Endodermal cell (in vitro differentiated cells): ENCODE data around the gene DGLUCY. TPM values are rescaled to one million over a fixed set of nuclear protein-coding genes. Genes with fewer than 3 reads are reported as not detected.

Experiments used
- DNase-seq: peaks from one replicate; pipeline ENCODE4 v3.0.0-alpha.2; 2017
- H3K27ac ChIP-seq: 2 replicates; pipeline ENCODE4 v1.5.1; 2013; ENCODE audit warnings: mild to moderate bottlenecking, low read depth, low read length, moderate library complexity
- H3K27me3 ChIP-seq: 2 replicates; pipeline ENCODE4 v1.6.1; 2013; ENCODE audit warnings: mild to moderate bottlenecking, low read length, moderate library complexity; ENCODE audit not compliant: insufficient read depth, control insufficient read depth, poor library complexity, severe bottlenecking
- H3K36me3 ChIP-seq: 2 replicates; pipeline ENCODE4 v1.7.0; 2013; ENCODE audit warnings: mild to moderate bottlenecking, low read length, moderate library complexity; ENCODE audit not compliant: control insufficient read depth, insufficient read depth
- H3K4me1 ChIP-seq: one replicate; pipeline ENCODE4 v1.7.0; 2013; ENCODE audit warnings: low read length; ENCODE audit not compliant: control insufficient read depth, insufficient read depth
- H3K4me3 ChIP-seq: 2 replicates; pipeline ENCODE4 v1.5.1; 2013; ENCODE audit warnings: mild to moderate bottlenecking, low read length, moderate library complexity
- H3K9ac ChIP-seq: 2 replicates; pipeline ENCODE4 v1.6.1; 2013; ENCODE audit warnings: mild to moderate bottlenecking, low read length, moderate library complexity; ENCODE audit not compliant: poor library complexity, severe bottlenecking; ENCODE audit errors: extremely low read depth
- H3K9me3 ChIP-seq: 2 replicates; pipeline ENCODE4 v1.6.1; 2013; ENCODE audit warnings: mild to moderate bottlenecking, low read length, moderate library complexity; ENCODE audit not compliant: control insufficient read depth
- H3K27ac Mint-ChIP-seq: 2 replicates; pipeline ENCODE4 v1.8.0; 2020; ENCODE audit warnings: mixed read lengths
- H3K27me3 Mint-ChIP-seq: 2 replicates; pipeline ENCODE4 v1.8.0; 2021; ENCODE audit warnings: mild to moderate bottlenecking, mixed read lengths; ENCODE audit not compliant: insufficient read depth
- H3K36me3 Mint-ChIP-seq: 2 replicates; pipeline ENCODE4 v1.8.0; 2020; ENCODE audit warnings: low read depth, mixed read lengths
- H3K4me1 Mint-ChIP-seq: 2 replicates; pipeline ENCODE4 v1.8.0; 2020; ENCODE audit warnings: mixed read lengths
- H3K4me3 Mint-ChIP-seq: 2 replicates; pipeline ENCODE4 v1.8.0; 2020; ENCODE audit warnings: mild to moderate bottlenecking, moderate library complexity, mixed read lengths
- H3K9me3 Mint-ChIP-seq: 2 replicates; pipeline ENCODE4 v1.8.0; 2020; ENCODE audit warnings: mild to moderate bottlenecking, mixed read lengths
- whole genome bisulfite sequencing, 2 experiments: methylation state at CpG; one replicate each; pipeline versions ENCODE4 v1.1.5 to v1.1.7; 2013; ENCODE audit warnings: missing lambda C conversion rate in 2 of 2, mixed read lengths in 1 of 2; ENCODE audit not compliant: insufficient coverage in 1 of 2, insufficient read length in 1 of 2; 5-methylcytosine and 5-hydroxymethylcytosine counted together
- total RNA-seq, 2 donors: library from RNA; stranded (reverse); fragmentation: NEBNext Ultra II Directional in 1 of 2; extraction: Animal tissue kit (Norgen Biotek cat#: 25700) in 1 of 2; gene quantifications; 2 replicates in 1 of 2; 3 replicates in 1 of 2; pipeline ENCODE4 v1.2.1, GENCODE V29; 2021
- TF ChIP-seq, protein P1 (sequence below): fragments of 200-600 bp; sonication (generic); conservative IDR thresholded peaks from 2 replicates; pipeline ENCODE4 v1.5.0; 2021; ENCODE audit warnings: antibody characterized with exemption, mild to moderate bottlenecking

Gene DGLUCY
- total RNA-seq, 2 donors from 2014 or later = 26.7 to 33.9 TPM

DNA sequence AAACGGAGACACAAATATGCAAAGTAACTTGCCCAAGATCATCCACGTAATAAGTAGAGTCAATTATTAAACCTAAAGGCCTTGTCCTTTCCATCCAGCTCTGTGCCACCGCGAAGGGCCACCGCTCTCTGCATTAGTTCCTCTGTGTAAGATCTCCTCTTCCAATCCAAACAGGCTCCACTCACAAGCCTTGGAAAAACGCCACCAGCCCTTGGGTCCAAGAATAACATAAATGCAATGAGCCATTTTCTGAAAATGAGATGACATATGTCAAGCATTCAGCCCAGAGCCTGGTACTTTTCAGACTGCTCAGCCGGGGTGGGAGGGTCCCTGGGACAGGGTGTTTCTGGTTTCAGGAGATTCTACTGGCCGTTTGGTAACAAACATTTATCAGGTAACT, 30.0 kb downstream of the DGLUCY start:
- Mint-ChIP-seq H3K4me1 (peaks cover 18% of the 10 kb centered on the region), H3K36me3 (peaks cover 9% of the 10 kb centered on the region), H3K4me3 (no peak overlapping the region), H3K27ac (no peak overlapping the region), H3K9me3 (no peaks in the 10 kb centered on the region), H3K27me3 (no peaks in the 10 kb centered on the region)
- H3K27me3 ChIP-seq = no peaks in the 10 kb centered on the region
- H3K4me1 ChIP-seq = no peaks in the 10 kb centered on the region
- H3K9ac ChIP-seq = no peak overlapping the region
- TF ChIP-seq, protein P1, sequence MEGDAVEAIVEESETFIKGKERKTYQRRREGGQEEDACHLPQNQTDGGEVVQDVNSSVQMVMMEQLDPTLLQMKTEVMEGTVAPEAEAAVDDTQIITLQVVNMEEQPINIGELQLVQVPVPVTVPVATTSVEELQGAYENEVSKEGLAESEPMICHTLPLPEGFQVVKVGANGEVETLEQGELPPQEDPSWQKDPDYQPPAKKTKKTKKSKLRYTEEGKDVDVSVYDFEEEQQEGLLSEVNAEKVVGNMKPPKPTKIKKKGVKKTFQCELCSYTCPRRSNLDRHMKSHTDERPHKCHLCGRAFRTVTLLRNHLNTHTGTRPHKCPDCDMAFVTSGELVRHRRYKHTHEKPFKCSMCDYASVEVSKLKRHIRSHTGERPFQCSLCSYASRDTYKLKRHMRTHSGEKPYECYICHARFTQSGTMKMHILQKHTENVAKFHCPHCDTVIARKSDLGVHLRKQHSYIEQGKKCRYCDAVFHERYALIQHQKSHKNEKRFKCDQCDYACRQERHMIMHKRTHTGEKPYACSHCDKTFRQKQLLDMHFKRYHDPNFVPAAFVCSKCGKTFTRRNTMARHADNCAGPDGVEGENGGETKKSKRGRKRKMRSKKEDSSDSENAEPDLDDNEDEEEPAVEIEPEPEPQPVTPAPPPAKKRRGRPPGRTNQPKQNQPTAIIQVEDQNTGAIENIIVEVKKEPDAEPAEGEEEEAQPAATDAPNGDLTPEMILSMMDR = no peak
- no peak overlapping the region for H3K4me3 ChIP-seq
- H3K36me3 ChIP-seq = no peaks in the 10 kb centered on the region
- H3K9me3 ChIP-seq = no peaks in the 10 kb centered on the region
- no peak overlapping the region for H3K27ac ChIP-seq
- DNase-seq = no peak
- 93 to 100% methylated on average over 6 to 8 of the region's 8 CpGs for WGBS, 2 experiments

DNA sequence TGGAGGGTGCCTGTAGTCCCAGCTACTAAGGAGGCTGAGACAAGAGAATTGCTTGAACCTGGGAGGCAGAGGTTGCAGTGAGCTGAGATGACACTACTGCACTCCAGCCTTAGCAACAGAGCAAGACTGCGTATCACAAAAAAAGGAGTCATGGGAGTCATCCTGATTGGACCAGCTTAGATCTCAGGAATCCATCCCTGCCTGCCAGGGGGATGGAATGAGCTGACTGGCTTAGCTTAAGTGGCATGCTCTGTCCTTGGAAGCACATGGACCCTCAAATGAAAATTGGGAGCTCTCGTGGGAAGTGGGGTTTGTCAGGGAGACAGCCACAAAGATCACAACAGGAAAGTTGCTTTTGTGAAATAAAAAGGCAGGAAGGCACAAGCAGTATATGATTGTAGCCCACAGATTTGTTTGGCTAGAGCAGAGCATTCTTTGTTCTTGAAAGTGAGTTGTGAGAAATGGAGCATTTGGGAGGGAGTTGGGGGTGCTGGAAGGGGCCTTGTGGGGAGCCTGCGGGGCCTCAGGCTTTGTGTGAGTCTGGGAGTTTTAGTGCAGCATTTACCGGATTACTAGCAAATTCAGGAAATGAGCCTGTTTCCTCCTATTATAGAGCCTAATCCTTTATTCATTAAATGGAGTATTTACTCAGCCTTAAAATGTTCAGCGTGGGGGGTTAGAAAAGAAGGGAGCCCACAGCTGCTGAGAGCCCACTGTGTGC, 30.7 kb downstream of the DGLUCY start:
- Histone ChIP-seq H3K27ac (no peak overlapping the region), H3K27me3 (no peaks in the 10 kb centered on the region), H3K36me3 (no peaks in the 10 kb centered on the region), H3K4me1 (no peaks in the 10 kb centered on the region), H3K4me3 (no peak overlapping the region), H3K9me3 (no peaks in the 10 kb centered on the region), H3K9ac (no peak overlapping the region)
- Mint-ChIP-seq H3K36me3 (peaks cover 9% of the 10 kb centered on the region), H3K4me3 (no peak overlapping the region), H3K4me1 (peaks cover 15% of the 10 kb centered on the region), H3K27me3 (no peaks in the 10 kb centered on the region), H3K9me3 (no peaks in the 10 kb centered on the region), H3K27ac (no peak overlapping the region)
- TF ChIP-seq, protein P1 = no peak
- no peak for DNase-seq
- WGBS, 2 experiments = 89 to 92% methylated on average over 3 to 5 of the region's 5 CpGs

DNA sequence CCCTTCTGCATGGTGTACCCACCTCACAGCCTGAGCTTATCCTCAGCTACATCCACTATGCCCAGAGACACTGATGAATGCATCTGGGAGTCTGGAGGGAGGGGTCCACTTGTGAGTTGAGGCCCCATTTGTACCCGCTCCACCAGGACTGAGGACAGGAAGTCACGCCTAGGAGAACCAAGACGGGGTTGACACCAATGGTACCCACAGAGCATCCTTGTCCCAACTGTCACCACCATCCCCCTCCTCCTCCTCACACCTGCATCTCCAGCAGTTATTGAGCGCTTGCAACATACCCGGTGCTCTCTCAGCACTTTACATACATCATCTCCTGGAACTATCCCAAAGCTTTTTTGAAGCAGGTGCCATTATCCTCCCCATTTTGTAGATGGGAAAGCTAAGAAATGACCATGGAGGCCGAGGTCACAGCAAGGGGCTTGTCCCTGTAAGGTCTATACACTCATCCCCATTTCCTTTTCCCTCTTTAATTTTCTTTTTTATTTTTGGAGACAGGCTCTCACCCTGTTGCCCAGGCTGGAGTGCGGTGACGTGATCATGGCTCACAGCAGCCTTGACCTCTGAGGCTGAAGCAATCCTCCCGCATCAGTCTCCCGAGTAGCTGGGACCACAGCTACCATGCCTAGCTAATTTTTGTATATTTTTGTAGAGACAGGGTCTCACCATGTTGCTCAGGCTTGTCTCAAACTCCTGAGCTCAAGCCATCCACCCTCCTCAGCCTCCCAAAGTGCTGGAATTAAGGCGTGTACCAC, 31.7 kb downstream of the DGLUCY start:
- H3K27me3 ChIP-seq = no peaks in the 10 kb centered on the region
- Mint-ChIP-seq H3K9me3 (no peaks in the 10 kb centered on the region), H3K4me1 (peaks cover 9% of the 10 kb centered on the region), H3K4me3 (no peak overlapping the region), H3K36me3 (peaks cover 9% of the 10 kb centered on the region), H3K27ac (no peak overlapping the region), H3K27me3 (no peaks in the 10 kb centered on the region)
- no peaks in the 10 kb centered on the region for H3K9me3 ChIP-seq
- no peaks in the 10 kb centered on the region for H3K36me3 ChIP-seq
- no peak for DNase-seq
- WGBS, 2 experiments = 91% methylated on average over 9 to 11 of the region's 11 CpGs
- no peaks in the 10 kb centered on the region for H3K4me1 ChIP-seq
- TF ChIP-seq, protein P1 = no peak
- H3K4me3 ChIP-seq = no peak overlapping the region
- no peak overlapping the region for H3K9ac ChIP-seq
- H3K27ac ChIP-seq = no peak overlapping the region
